Measurements from ENCODE around the gene CTNNBL1. TPM values are rescaled to one million over a fixed set of nuclear protein-coding genes. Genes with fewer than 3 reads are reported as not detected.

Gene CTNNBL1
- total RNA-seq, 1 experiment from 2014 or later, result 34.1 TPM

DNA sequence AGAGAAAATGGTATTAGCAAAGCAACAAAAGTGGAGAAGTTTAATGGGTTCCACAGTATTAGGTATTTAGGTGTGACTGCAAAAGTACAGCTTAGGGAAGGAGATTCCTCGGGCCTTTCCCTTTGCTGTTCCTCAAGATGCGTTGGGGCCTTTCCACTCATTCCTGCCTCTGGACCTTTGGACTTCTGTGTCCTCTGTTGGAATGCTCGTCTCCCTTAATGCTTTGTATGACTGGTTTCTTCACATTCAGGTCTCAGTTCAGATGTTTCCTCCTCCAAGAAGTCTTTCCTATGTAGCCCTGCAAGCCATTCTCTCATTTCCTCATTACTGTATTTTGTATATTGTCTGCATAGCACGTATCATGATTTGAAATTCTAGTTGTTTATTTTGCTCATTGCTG is 39.6 kb downstream of the CTNNBL1 start:
- DNase-seq, result no peak
- Histone ChIP-seq H3K27me3 (ENCODE audit: control insufficient read depth, insufficient read depth, low read length) (no peaks in the 10 kb centered on the region), H3K36me3 (replicated peaks; ENCODE audit: control insufficient read depth, insufficient read depth, low read length) (peaks cover 2% of the 10 kb centered on the region), H3K4me3 (ENCODE audit: insufficient read depth, low read depth, low read length) (no peak overlapping the region)

DNA sequence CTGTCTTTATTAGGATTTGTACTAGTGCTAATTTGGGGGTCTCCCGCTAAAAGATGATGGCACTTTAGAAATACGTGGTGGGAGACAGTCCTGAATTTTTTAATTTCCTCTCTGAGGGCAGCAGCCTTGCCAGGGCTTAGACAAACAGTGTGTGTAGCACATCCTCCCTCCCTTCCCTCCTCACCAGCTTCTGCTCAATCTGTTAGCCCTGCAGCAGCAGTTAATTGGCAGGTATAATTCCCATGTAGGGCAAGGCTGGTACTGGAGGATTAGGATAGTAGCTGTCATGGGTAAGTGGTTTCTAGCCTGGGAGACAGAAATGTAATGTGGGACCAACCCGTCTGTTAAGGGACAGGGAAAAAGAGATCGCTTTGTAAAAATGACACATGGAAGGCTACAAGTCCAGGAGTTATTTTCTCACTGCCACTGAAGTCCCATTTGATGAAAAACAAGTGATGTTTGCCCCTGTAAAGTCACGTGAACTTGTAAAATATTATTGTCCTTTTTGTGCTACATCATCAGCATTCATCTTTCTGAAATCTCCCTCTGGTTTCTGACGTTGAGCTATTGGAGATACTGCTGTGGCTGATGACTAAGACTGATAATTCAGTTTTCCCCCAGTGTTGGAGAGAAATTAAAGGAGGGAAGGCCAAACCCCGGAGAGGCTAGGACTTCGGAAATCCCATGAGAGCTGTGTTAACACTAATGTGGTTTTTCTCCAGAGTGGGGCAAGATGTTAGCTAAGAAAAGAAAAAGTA is 40.6 kb downstream of the CTNNBL1 start:
- Histone ChIP-seq H3K36me3 (replicated peaks; ENCODE audit: control insufficient read depth, insufficient read depth, low read length) (peaks cover 2% of the 10 kb centered on the region), H3K27me3 (ENCODE audit: control insufficient read depth, insufficient read depth, low read length) (no peaks in the 10 kb centered on the region), H3K4me3 (ENCODE audit: insufficient read depth, low read depth, low read length) (no peak overlapping the region)
- DNase-seq, result no peak

DNA sequence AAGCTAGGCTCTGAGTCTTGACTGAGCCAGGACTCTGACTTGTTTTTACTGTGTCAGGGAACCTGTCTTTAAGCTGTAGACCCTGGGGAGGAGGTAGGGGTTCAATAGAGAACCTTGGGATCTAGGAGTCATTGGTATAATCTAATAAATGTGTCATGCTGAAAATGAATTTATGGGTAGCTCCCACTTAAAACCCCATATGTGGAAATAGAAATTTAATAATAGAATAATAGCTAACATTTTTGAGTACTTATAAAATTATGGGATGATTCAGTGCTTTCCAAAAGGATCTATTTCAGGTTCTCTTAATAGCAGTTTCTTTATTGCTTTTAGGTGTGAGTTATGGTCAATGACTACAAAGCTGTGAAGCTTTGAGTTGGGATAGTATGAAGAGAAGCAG is 41.7 kb downstream of the CTNNBL1 start:
- Histone ChIP-seq H3K27me3 (ENCODE audit: control insufficient read depth, insufficient read depth, low read length) (no peaks in the 10 kb centered on the region), H3K4me3 (ENCODE audit: insufficient read depth, low read depth, low read length) (no peak overlapping the region)

DNA sequence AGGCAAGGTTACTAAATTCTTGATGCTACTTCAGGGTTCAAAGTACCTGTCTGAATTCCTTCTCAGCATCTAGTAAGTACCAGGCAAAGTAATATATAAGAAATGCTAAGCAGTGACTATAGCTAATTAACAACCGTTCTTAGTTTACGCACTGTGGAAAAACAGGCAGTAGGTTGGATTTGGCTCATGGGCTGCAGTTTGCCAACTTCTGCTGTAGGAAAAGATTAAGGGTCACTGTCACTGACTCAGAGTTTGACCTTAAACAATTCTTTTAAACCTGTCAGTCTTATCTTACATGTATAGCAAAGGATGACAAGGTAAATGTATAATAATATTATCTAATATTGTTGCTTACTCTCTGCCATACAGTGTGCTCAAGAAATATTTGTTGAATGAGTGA is 42.3 kb downstream of the CTNNBL1 start:
- Histone ChIP-seq H3K27me3 (ENCODE audit: control insufficient read depth, insufficient read depth, low read length) (no peaks in the 10 kb centered on the region), H3K4me3 (ENCODE audit: insufficient read depth, low read depth, low read length) (no peak overlapping the region), H3K36me3 (replicated peaks; ENCODE audit: control insufficient read depth, insufficient read depth, low read length) (peaks cover 2% of the 10 kb centered on the region)
- DNase-seq, result no peak

More for the DNA sequence above, 41.7 kb downstream of the CTNNBL1 start:
- peaks cover 2% of the 10 kb centered on the region for H3K36me3 ChIP-seq (replicated peaks; ENCODE audit: control insufficient read depth, insufficient read depth, low read length)
- no peak for DNase-seq

DNA sequence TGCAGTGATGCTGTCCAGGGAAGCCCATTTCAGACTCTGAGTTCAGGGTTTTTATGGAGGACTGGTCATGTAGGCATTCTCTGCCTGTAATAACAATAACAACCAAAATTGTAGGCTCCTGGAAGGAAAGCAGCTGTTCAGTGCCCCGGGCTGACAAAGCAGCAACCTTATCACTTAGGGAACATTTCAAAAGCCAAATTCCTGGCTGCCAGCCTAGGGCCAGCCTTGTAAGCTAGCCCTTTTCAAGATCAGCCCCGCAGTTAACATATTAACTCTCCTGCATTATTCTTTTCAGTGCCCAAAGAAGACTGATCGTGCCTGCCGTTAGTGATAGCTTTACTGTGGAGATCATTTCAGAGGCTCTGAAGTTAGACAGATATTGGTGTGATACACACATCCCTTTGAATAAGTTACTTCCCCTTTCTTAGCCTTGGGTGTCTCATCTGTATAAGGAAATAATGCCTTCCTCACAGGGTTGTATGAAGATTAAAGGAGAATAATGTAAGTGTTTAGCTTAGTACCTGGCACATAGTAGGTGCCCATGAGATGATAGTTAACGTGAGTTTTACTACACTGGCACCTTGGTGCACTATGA is 44.1 kb downstream of the CTNNBL1 start:
- DNase-seq, result no peak
- Histone ChIP-seq H3K27me3 (ENCODE audit: control insufficient read depth, insufficient read depth, low read length) (no peaks in the 10 kb centered on the region), H3K4me3 (ENCODE audit: insufficient read depth, low read depth, low read length) (no peak overlapping the region), H3K36me3 (replicated peaks; ENCODE audit: control insufficient read depth, insufficient read depth, low read length) (peaks cover 2% of the 10 kb centered on the region)

DNA sequence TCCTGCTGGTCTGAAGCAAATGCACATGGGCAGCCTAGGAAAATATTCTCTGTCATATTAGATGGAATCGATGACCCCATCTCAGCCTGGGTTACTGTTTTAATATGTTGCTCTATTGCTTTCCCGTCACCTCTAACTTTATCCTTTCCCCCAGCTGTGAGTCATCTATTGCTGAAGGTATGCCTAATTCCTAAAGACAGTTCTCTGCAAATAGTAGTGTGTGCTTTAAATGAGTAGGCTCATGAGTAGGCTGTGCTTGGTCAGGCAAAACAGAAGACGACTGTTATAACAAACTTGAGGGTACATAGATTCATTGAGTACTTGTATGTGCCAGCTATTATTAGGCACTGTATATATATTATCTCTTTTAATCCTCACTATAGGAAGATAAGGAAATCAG is 47.2 kb downstream of the CTNNBL1 start:
- Histone ChIP-seq H3K4me3 (ENCODE audit: insufficient read depth, low read depth, low read length) (no peak overlapping the region), H3K27me3 (ENCODE audit: control insufficient read depth, insufficient read depth, low read length) (no peaks in the 10 kb centered on the region), H3K36me3 (replicated peaks; ENCODE audit: control insufficient read depth, insufficient read depth, low read length) (peaks cover 2% of the 10 kb centered on the region)
- DNase-seq, result no peak

DNA sequence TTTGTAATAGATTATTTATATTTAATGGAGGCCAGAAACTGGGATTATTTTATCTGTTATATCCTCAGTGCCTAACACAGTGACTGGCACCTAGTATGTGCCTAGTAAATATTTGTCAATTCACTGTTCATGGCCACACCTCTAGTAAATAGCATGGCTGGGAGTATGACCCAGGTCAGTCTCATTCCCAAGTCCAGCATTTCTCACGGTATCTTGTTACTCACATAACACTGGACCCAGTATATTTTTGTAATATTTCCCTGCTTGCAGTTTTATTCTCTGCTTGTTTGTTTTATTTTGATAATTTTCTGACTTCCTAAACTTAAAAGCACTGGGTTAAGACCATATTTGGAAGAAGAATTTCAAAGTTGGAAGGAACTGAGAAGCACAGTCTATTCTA is 47.7 kb downstream of the CTNNBL1 start:
- no peak for DNase-seq
- H3K4me3 ChIP-seq (ENCODE audit: insufficient read depth, low read depth, low read length), result no peak overlapping the region

DNA sequence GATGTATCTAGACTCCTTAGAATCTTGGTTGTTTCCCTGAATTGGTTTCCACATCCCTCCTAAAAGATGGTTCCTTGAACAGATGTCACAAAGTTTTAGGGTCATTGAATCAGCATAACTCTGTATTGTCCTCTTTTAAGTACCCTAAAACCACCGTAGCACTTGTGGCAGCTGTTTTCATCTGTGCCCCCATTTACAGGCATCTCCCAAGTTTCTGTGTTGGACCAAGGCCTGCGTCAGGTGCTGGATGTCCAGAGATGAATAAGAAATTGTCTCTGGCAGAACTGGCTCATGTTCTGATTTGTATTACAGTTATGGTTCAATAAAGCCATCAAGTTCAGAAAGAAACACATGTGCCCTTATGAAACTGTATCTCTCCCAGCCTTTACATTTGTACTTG is 48.3 kb downstream of the CTNNBL1 start:
- Histone ChIP-seq H3K27me3 (ENCODE audit: control insufficient read depth, insufficient read depth, low read length) (no peaks in the 10 kb centered on the region), H3K36me3 (replicated peaks; ENCODE audit: control insufficient read depth, insufficient read depth, low read length) (peaks cover 6% of the 10 kb centered on the region), H3K4me3 (ENCODE audit: insufficient read depth, low read depth, low read length) (no peak overlapping the region)
- no peak for DNase-seq

More for the DNA sequence above, 47.7 kb downstream of the CTNNBL1 start:
- Histone ChIP-seq H3K36me3 (replicated peaks; ENCODE audit: control insufficient read depth, insufficient read depth, low read length) (peaks cover 6% of the 10 kb centered on the region), H3K27me3 (ENCODE audit: control insufficient read depth, insufficient read depth, low read length) (no peaks in the 10 kb centered on the region)

DNA sequence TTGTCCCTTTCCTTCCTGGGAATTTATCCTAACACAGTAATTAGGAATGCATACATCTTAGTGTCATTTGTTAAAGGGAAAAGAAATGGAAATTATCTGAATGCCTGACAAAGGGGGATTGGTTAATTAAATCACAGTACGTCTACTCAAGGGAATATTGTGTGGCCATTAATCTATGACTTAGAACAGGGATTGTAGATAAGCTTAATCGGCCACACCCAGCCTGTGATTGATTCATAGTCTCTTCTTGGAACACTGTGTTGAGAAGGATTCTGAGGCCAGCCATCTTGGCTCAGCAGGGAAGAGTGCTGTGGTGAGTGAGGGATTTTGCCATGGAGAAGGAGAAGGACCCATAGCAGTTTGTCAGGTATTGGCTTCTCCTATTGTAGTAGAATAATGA is 50.5 kb downstream of the CTNNBL1 start:
- H3K27me3 ChIP-seq (ENCODE audit: control insufficient read depth, insufficient read depth, low read length), result no peaks in the 10 kb centered on the region
- H3K36me3 ChIP-seq (replicated peaks; ENCODE audit: control insufficient read depth, insufficient read depth, low read length), result peaks cover 4% of the 10 kb centered on the region; the same call in 1 of the 2 replicates

DNA sequence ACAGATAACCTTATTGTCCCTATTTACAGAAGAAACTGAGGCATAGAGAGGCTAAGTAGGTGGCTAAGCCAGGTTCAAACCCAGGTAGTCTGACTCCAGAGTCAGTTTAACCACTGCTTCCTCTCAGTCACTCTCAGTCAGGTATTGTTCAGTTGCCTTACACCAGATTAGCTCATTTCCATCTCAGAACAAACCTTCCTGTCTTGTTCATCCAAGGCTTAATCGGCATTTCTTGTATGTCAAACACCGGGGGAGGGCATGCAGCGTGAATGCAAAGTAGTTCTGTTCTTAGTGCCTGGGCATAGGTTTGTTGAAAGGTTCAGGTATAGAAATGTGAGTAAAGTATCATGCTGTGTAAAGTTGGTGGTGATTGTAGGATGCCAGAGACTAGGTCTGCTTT is 51.7 kb downstream of the CTNNBL1 start:
- no peaks in the 10 kb centered on the region for H3K27me3 ChIP-seq (ENCODE audit: control insufficient read depth, insufficient read depth, low read length)
- no peak for DNase-seq
- H3K4me3 ChIP-seq (ENCODE audit: insufficient read depth, low read depth, low read length), result no peak overlapping the region
- H3K36me3 ChIP-seq (replicated peaks; ENCODE audit: control insufficient read depth, insufficient read depth, low read length), result peaks cover 4% of the 10 kb centered on the region; the same call in 1 of the 2 replicates

More for the DNA sequence above, 50.5 kb downstream of the CTNNBL1 start:
- H3K4me3 ChIP-seq (ENCODE audit: insufficient read depth, low read depth, low read length), result no peak overlapping the region
- DNase-seq, result no peak

DNA sequence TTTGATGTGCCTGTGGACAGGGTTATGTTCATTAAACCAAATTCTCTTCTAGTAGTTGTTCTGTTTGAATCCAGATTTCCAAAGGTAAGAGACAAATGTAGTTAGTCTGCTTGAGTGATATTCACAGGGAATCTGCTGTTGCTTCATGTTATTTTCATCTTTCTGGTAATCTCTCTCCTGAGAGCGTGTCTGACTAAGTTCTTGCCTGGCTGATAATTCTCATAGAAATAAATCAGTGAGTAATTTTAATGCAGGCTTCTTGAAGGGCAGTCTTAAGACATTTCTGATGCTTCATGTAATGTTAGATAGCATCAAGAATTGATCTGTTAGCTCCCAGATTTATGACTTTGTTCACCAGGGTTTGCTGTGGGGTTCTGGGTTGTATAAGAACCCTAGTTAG is 54.2 kb downstream of the CTNNBL1 start:
- H3K4me3 ChIP-seq (ENCODE audit: insufficient read depth, low read depth, low read length), result no peak overlapping the region
- H3K36me3 ChIP-seq (replicated peaks; ENCODE audit: control insufficient read depth, insufficient read depth, low read length), result peaks cover 4% of the 10 kb centered on the region; the same call in 1 of the 2 replicates
- no peak for DNase-seq
- no peaks in the 10 kb centered on the region for H3K27me3 ChIP-seq (ENCODE audit: control insufficient read depth, insufficient read depth, low read length)

DNA sequence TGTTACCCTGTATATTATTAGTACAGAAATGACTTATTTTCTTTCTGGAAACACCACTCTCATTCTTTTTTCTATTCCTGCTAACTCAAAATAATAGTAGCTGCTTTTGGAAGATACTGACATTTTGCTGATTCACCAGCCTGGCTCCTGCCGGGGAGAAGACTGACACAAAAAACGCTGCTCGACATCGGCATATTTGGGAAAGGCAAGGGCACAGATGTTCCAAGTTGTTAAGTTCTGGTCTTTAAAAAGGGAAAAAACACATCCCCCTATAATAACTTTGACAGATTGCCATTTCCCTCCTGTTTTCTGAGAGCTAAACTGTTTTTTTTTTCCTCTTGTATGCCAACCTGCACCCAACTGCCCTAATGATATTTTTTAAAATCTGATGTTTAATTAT is 55.4 kb downstream of the CTNNBL1 start:
- no peak for DNase-seq

DNA sequence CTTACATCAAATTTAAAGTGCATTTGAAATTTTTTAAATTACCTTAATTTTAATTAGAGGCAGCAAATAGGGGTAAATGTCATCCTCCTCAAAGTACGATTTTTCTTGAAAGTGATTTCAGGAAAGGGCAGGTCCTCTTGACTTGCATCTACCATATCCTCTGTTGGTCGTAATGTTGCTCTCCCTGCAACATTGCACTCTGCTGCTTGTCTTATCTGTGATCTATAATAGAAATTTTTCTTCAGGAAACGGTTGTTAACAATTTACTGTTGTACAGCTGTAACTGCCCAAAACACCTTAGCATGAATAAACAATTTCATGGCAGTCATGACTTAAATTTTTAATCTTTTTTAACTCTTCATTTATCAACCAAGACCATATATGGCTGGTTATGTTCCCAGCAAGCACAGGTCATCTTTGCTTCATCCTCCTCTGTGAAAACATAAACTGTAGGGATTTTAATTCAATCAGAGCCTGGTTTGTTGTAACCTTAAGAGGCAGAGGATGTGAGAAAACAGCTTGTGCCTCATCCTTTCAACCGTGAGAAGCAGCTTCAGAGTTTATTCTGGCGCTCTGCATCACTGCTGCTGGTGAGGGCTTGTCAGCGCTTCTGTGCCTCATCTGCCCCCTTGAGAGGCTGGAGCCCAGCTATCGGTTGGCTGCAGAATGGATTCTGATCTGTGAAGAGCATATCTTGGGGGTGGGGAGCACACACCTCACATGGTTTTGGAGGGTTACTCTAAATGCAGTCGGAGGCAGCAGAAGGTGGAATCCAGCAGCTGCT is 56.0 kb downstream of the CTNNBL1 start:
- no peak for DNase-seq
- H3K36me3 ChIP-seq (replicated peaks; ENCODE audit: control insufficient read depth, insufficient read depth, low read length), result peaks cover 4% of the 10 kb centered on the region; the same call in 1 of the 2 replicates
- H3K27me3 ChIP-seq (ENCODE audit: control insufficient read depth, insufficient read depth, low read length), result no peaks in the 10 kb centered on the region
- H3K4me3 ChIP-seq (ENCODE audit: insufficient read depth, low read depth, low read length), result no peak overlapping the region

More for the DNA sequence above, 55.4 kb downstream of the CTNNBL1 start:
- Histone ChIP-seq H3K36me3 (replicated peaks; ENCODE audit: control insufficient read depth, insufficient read depth, low read length) (peaks cover 4% of the 10 kb centered on the region; the same call in 1 of the 2 replicates), H3K4me3 (ENCODE audit: insufficient read depth, low read depth, low read length) (no peak overlapping the region), H3K27me3 (ENCODE audit: control insufficient read depth, insufficient read depth, low read length) (no peaks in the 10 kb centered on the region)

DNA sequence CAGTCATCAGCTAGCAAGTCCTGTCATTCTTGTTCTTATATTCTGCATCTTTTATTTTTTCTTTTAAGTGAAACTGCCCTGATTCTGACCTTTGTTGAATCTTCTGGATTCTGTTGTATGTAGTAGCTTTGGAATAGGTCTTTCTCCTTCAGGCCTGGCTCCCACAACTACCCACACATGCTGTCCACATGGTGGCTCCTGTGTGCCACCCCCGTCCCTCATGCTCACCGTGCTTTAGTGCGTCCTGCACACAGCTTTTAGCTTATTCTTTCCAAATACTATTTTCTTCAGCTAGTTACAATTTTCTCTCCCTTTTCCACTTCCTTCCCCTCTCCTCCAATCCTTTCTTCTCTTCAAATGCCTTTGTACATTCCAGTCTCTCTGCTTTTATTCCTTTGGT is 61.8 kb downstream of the CTNNBL1 start:
- no peak for DNase-seq
- Histone ChIP-seq H3K4me3 (ENCODE audit: insufficient read depth, low read depth, low read length) (no peak overlapping the region), H3K36me3 (replicated peaks; ENCODE audit: control insufficient read depth, insufficient read depth, low read length) (peaks cover 3% of the 10 kb centered on the region; the same call in 1 of the 2 replicates), H3K27me3 (ENCODE audit: control insufficient read depth, insufficient read depth, low read length) (no peaks in the 10 kb centered on the region)
